HG02884 (cell line): Measurements from ENCODE around the gene ANAPC1.
"Not testable (repeated sequence)": the region's sequence is repeated elsewhere in the genome, so short reads cannot be mapped to it uniquely, and the experiment has no call there.

Experiments used
- ATAC-seq: cut with Tn5 transposase; IDR thresholded peaks from one replicate; pipeline ENCODE4 v1.9.1; 2021; ENCODE audit warnings: mild to moderate bottlenecking, moderate library complexity; ENCODE audit not compliant: unreplicated experiment

Gene ANAPC1, protein sequence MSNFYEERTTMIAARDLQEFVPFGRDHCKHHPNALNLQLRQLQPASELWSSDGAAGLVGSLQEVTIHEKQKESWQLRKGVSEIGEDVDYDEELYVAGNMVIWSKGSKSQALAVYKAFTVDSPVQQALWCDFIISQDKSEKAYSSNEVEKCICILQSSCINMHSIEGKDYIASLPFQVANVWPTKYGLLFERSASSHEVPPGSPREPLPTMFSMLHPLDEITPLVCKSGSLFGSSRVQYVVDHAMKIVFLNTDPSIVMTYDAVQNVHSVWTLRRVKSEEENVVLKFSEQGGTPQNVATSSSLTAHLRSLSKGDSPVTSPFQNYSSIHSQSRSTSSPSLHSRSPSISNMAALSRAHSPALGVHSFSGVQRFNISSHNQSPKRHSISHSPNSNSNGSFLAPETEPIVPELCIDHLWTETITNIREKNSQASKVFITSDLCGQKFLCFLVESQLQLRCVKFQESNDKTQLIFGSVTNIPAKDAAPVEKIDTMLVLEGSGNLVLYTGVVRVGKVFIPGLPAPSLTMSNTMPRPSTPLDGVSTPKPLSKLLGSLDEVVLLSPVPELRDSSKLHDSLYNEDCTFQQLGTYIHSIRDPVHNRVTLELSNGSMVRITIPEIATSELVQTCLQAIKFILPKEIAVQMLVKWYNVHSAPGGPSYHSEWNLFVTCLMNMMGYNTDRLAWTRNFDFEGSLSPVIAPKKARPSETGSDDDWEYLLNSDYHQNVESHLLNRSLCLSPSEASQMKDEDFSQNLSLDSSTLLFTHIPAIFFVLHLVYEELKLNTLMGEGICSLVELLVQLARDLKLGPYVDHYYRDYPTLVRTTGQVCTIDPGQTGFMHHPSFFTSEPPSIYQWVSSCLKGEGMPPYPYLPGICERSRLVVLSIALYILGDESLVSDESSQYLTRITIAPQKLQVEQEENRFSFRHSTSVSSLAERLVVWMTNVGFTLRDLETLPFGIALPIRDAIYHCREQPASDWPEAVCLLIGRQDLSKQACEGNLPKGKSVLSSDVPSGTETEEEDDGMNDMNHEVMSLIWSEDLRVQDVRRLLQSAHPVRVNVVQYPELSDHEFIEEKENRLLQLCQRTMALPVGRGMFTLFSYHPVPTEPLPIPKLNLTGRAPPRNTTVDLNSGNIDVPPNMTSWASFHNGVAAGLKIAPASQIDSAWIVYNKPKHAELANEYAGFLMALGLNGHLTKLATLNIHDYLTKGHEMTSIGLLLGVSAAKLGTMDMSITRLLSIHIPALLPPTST (N-terminal part only)

GRCh38 chr2:111883661-111884591 is at the start of gene ANAPC1:
ANAPC1 (minus strand) TSS chr2:111884193; CDS start chr2:111880825, 3,368 bp downstream.
- peak; percentile 75 for ATAC-seq

DNA sequence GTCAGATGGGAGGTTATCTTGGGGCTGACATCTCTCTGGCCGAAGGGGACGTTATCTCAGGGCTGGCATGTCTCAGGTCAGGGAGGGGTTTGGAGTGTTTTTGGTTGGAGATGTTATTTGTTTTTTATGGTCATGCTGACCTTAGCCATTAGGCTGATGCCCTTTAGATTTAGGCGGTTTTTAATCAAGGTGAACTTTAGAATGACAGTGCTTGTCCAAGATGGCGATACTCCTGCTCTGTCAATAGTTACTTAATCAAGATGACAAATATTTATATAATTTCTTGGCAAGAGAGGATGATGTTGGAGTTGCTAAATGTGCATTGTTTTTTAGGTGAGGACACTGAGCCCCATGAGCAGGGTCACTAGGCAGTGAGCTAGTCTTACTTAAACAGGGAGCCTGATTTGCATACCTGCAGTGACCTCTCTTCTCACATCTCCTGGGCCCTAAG is 48.9 kb upstream of the ANAPC1 start:
- ATAC-seq, result no peak

- no peak for ATAC-seq
Observed at GRCh38 chr2:111930875-111931274, 46.9 kb upstream of the ANAPC1 start.

GRCh38 chr2:111930409-111930808 is 46.4 kb upstream of the ANAPC1 start:
- no peak for ATAC-seq

DNA sequence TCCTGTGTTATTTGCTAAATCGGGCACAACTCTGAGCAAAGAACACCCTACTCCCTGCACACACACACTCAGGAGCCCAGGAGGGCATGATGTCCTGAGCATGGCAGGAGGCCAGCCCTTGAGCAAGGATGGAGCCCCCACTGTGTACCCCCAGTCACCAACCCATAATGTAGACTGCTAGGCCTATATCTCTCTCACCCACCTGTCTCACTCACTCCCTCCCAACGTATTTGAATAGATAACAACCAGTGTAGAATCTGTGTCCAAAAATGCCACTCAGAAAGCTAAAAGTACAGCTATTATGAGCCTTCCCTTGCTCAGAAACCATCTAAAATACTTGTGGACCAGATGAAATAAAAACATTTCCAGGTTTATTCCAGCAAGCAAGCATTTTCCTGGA is 43.7 kb upstream of the ANAPC1 start:
- ATAC-seq, result no peak

DNA sequence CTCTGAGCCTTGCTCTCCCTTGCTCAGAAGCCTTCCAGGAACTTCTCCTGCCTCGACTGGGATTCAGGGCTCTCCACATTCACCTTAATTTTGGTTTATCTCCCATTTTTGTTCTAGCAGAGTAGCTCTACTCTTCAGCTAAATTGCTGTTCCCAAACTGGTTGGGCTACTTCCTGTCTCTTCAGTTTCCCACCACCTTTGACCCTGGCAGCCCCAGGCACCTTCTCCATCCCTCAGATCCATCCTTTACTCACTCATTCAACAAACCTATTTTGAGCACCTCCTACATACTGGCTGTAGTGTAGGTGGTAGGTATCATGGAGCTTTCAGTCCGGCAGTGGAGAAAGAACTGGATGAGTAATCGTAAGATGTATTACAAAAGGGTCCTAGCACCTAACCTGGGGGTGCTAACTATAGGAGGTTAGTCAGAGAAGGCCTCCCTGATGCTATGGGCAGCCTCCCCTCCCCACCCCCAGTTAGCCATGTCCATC is 40.7 kb upstream of the ANAPC1 start:
- no peak for ATAC-seq

DNA sequence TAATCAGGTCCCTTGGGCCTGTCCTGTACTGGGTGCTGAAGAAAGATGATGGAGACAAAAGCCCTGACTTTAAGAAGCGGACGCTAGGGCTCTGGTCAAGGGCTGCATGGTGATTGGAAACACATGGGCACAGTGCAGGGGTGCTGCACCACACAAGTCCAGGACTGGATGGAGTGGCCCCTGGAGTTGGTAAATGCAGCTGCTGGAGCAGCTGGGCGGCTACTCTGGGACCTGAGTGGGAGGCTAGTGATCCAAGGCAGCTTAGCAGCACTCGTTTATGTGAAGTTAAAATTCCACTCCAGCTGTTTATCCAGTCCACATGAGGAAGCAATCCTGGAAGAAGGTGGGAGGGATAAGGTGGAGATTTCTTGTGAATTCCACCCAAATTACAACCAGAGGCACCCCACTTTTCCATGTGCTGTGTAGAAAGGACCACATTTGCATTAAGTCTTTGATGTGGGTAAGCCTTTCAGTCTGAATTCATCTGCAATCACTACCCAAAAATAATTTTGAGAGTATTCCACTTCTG is 39.3 kb upstream of the ANAPC1 start:
- no peak for ATAC-seq

GRCh38 chr2:111919794-111920608 is 36.0 kb upstream of the ANAPC1 start:
- ATAC-seq, result no peak

DNA sequence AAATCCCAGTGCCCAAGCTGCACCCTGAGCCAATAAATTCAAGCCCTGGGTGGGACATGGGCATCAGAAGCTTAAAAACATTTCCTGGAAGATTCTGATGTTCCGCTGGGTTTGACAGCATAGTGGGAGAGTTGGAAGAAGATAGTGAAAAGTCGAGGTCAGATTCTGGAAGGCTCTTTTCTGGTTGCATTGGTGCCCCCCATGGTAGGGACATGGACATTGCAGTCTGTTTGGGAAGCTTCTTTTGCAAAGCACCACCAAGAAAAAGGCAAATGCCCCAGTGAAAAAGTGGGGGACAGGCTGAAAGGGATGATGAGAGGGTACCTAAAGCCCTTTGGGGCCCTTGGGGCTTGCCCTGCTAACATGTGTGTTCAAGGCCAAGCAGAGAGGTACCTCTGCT is 35.4 kb upstream of the ANAPC1 start:
- no peak for ATAC-seq

DNA sequence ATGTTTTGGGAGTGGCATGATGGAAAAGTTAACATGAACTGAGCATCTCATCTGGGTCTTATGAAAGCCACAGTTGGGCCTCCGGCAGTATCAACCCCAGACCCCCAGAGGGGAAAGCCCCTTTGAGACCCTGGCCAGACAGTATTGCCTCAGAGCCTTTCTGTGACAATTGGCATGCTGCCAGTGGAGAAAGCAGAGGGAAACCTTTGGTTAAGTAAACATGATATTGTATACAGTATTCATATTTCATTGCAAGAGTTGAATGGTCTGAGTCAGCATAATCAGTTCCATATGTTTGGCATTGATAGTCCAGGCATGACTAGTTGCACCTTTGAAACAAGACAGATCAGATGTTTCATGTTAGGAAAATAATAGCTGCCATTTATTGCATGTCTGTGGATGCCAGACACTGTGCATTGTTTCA is 34.4 kb upstream of the ANAPC1 start:
- ATAC-seq, result no peak

GRCh38 chr2:111917106-111917505 is 33.1 kb upstream of the ANAPC1 start:
- ATAC-seq, result no peak

- no peak for ATAC-seq
Observed at GRCh38 chr2:111912547-111912946, 28.6 kb upstream of the ANAPC1 start.

DNA sequence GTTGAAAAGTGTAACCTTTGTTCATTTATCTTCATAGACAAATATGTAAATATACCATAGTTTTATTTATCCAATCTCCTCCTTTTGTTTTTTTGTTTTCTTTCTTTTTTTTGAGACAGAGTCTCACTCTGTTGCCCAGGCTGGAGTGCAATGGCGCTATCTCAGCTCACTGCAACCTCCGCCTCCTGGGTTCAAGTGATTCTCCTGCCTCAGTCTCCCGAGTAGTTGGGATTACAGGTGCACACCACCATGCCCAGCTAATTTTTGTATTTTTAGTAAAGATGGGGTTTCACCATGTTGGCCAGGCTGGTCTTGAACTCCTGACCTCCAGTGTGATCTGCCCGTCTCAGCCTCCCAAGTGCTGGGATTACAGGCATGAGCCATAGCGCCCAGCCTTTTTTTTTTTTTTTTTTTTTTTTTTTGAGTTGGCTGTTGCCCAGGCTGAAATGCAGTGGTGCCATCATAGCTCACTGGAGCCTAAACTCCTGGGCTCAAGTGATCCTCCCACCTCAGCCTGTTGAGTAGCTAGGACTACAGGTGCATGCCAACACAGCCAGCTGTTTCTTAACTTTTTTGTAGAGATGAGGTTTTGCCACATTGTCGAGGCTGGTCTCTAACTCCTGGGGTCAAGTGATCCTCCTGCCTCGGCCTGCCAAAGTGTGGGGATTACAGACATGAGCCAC is 27.4 kb upstream of the ANAPC1 start:
- not testable (repeated sequence) for ATAC-seq

DNA sequence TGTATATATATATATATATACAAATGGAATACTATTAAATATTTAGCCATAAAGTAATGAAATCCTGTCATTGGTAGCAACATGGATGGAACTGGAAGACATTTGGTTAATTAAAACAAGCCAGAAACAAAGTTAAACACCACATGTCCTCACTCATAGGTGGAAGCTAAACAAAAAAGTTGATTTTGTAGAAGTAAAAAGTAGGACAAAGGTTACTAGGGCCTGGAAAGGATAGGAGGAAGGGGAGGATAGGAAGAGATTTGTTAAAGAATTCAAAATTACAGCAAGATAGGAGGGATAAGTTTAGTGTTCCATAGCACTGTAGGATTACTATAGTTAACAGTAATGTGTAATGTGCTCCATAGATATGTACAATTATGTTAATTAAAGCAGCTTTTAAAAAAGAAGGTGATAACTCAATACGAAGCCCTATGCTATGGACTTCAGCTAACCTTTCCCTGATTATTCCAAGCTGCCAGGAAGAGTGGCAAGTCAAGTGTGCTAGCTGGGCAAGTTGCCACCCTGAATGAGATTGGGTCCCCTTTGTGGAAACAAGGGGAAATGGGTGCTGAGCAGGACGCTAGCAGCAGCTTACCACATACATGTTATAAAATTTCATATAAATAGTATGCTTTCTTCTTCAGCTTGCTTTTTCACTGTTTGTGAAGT is 26.8 kb upstream of the ANAPC1 start:
- ATAC-seq, result no peak

GRCh38 chr2:111909997-111910396 is 26.0 kb upstream of the ANAPC1 start:
- ATAC-seq, result not testable (repeated sequence)

- no peak for ATAC-seq
Observed at GRCh38 chr2:111909079-111909478, 25.1 kb upstream of the ANAPC1 start.

- ATAC-seq, result no peak
Observed at GRCh38 chr2:111908578-111908977, 24.6 kb upstream of the ANAPC1 start.
